Mesodermal cell (in vitro differentiated cells): ENCODE data around the gene MITF.

Experiments
- H3K27ac ChIP-seq: 2 replicates; pipeline ENCODE4 v1.7.0; 2013; ENCODE audit warnings: mild to moderate bottlenecking, low read depth, low read length, moderate library complexity; ENCODE audit not compliant: severe bottlenecking
- H3K36me3 ChIP-seq: 2 replicates; pipeline ENCODE4 v1.7.1; 2013; ENCODE audit warnings: mild to moderate bottlenecking, low read length, moderate library complexity; ENCODE audit not compliant: control insufficient read depth, insufficient read depth
- H3K4me1 ChIP-seq: one replicate; pipeline ENCODE4 v1.7.1; 2013; ENCODE audit warnings: mild to moderate bottlenecking, low read length; ENCODE audit not compliant: insufficient read depth, control insufficient read depth, poor library complexity, severe bottlenecking
- H3K4me3 ChIP-seq: 2 replicates; pipeline ENCODE4 v1.7.0; 2013; ENCODE audit warnings: low read length, control low read depth, mild to moderate bottlenecking; ENCODE audit not compliant: insufficient read depth, poor library complexity, severe bottlenecking; ENCODE audit errors: extremely low read depth
- H3K9me3 ChIP-seq: 2 replicates; pipeline ENCODE4 v1.7.1; 2013; ENCODE audit warnings: mild to moderate bottlenecking, low read length, moderate library complexity; ENCODE audit not compliant: control insufficient read depth
- WGBS, 2 experiments: methylation state at CpG; one replicate each; pipeline ENCODE4 v1.1.5; 2013; ENCODE audit warnings: missing lambda C conversion rate in 2 of 2; ENCODE audit not compliant: insufficient coverage in 2 of 2; 5-methylcytosine and 5-hydroxymethylcytosine counted together

MITF gene

DNA sequence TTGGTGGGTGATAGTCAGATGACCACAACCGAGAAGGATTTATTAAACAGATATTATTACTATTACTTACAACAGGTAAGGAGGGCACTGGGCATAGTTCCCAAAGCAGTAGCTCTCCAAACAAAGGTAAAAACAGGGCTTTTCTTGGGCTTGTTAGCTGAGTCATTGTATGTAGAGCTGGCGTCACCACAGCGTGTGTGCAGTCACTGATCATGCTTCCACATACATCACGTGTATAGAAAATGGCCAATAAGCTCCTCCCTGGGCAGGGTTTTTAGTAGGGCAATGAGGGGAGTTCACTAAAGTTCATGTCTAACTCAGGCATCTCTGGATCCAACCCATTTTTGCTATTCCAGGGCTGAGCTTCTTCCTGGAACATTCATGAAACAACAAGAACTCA, 254.5 kb downstream of the MITF start:
- 86 to 90% methylated on average over 2 to 3 of the region's 4 CpGs for WGBS, 2 experiments
- Histone ChIP-seq H3K36me3 (no peaks in the 10 kb centered on the region), H3K4me3 (no peak overlapping the region), H3K27ac (no peak overlapping the region), H3K9me3 (no peaks in the 10 kb centered on the region), H3K4me1 (peaks cover 3% of the 10 kb centered on the region)

DNA sequence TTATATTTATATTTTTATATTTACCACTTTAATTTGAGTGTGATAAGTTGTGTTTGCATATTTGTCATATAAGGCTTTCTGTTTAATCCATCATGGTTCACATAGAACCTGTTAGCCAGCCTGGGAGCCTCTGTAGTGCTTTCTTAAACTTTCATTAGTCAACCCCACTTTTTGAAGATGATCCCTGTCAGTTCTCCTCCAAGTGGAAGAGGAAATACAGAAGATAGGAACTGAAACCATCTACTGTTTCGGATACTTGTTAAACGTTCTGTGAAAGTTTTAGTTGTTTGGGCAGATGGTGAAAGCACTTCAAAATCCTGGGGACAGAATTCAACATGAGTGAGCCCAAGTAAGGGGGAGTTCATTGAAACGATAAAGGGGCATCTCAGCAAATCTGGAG, 255.7 kb downstream of the MITF start:
- Histone ChIP-seq H3K27ac (no peak overlapping the region), H3K4me1 (peaks cover 4% of the 10 kb centered on the region), H3K4me3 (no peak overlapping the region), H3K9me3 (no peaks in the 10 kb centered on the region), H3K36me3 (no peaks in the 10 kb centered on the region)
- WGBS, 2 experiments = 78 to 92% methylated on average over 3 of the region's 3 CpGs

DNA sequence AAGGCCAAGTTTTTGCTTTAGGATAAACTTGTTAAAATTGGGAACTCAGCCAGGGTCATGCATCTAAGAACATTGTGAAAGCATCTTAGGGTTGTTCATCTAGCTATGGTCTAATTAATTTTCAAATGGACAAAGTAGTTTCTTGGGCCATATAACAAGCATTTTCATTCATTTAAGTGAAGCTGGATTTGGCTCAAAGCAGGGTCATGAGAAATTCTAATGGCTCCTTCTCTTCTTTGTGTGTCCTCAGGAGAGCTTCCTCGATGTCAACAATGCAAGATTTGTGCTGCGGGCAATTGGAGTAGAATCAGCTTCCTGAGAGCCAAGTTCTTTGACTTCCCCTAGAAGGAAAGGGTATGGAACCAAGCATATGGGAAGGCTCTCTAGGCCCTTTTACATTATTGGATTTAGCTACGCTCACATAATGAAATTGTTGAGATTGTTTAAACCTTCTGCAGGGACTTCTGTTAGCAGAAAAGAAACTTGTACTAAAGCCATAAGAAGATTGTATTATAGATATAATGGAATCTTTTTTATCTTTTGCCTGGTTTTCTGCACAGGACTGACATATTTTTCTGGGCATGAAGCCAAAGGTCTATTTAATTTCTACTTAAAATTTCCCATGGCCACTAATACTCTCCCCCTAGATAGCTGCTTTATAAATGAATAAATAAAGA, 258.5 kb downstream of the MITF start:
- Histone ChIP-seq H3K4me1 (peaks cover 7% of the 10 kb centered on the region), H3K9me3 (no peaks in the 10 kb centered on the region), H3K27ac (no peak overlapping the region), H3K36me3 (no peaks in the 10 kb centered on the region), H3K4me3 (no peak overlapping the region)
- 60 to 90% methylated on average over 1 to 2 of the region's 3 CpGs for WGBS, 2 experiments

DNA sequence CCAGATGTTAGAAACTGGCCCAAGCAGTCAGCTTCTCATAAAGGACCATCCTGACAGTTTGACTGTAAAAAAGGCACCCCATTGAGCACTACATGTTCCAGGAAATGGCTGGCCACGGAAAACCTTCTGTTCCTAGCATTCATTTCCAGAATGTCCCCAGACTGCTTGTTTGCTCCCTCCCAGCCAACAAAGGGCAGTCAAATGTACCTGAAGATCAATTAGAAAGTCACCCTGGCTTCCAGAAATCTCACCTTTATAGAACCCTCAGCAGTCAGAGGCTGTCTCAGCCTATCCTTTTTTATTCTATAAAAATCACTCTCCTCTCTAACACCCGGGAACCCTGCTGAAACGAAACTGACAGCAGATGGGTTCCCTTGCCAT, 259.5 kb downstream of the MITF start:
- 50 to 67% methylated on average over 3 of the region's 3 CpGs for WGBS, 2 experiments
- H3K4me1 ChIP-seq = peaks cover 7% of the 10 kb centered on the region
- H3K9me3 ChIP-seq = no peaks in the 10 kb centered on the region
- peak overlapping the region; percentile 47 for H3K27ac ChIP-seq
- no peak overlapping the region for H3K4me3 ChIP-seq
- H3K36me3 ChIP-seq = no peaks in the 10 kb centered on the region

DNA sequence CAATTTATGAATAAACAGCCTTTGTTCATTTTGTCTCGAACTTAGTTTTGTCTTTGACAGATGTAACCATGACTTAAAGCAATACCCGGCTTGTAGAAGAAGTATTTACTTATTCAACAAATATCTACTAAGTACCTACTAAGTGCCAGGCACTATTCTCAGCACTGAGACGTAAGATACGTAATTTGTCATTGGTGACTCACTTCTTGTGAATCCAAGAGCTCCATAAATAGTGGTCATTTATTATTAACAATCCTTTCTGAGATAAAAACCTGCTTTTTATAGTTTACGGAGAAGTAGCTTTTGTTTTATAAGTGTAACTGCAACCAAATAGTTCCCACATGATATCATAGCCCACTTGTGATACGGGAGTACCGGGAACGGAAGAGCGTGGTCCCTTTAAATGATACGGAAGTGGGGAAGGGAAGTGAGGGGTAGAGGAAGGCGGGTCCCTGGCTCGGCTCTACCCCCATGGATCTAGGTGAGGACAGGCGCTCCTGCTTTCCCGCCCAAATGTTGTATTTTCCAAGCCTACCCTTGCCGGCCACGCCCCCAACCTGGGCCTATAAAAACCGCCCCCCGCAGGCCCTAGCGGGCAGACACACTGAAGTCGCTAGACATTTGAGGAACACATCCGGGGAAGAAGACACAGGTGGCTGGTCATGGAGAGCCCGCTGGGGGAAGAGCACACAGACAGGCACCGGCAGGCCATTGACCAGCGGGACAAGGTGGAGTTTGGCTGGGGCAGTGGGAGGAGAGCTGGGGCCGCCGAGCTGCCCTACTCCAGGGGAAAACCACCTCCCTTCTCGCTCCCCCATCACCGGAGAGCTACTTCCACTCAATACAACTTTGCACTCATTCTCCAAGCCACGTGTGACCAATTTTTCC, 260.1 kb downstream of the MITF start, which contains the start of gene SAMMSON:
TSS of gene SAMMSON (plus strand) at position 594 of the 888 bp plus-strand sequence.
- Histone ChIP-seq H3K9me3 (no peaks in the 10 kb centered on the region), H3K4me1 (peaks cover 7% of the 10 kb centered on the region), H3K27ac (peak within 1 kb of the TSS; percentile 47), H3K36me3 (no peaks in the 10 kb centered on the region), H3K4me3 (no peak within 1 kb of the TSS)
- WGBS, 2 experiments = 91 to 96% methylated on average over 9 to 23 of the region's 29 CpGs

DNA sequence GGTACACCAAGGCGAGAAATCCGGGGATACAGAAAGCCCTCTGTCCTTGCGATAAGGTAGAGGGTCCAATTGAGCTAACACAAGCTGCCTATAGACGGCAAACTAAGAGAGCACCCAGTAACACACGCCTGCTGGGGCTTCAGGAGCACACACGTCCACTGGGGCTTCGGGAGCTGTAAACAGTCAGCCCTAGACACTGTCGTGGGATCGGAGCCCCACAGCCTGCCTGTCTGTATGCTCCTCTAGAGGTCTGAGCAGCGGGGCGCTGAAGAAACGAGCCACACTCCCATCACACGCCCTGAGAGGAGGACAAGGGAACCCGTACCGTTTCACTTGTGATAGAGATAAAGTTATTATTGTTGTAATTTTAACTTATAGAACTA, 260.8 kb downstream of the MITF start:
- WGBS, 2 experiments = 95 to 96% methylated on average over 9 of the region's 15 CpGs
- H3K36me3 ChIP-seq = no peaks in the 10 kb centered on the region
- no peak overlapping the region for H3K27ac ChIP-seq
- H3K4me3 ChIP-seq = no peak overlapping the region
- no peaks in the 10 kb centered on the region for H3K9me3 ChIP-seq
- peaks cover 7% of the 10 kb centered on the region for H3K4me1 ChIP-seq

DNA sequence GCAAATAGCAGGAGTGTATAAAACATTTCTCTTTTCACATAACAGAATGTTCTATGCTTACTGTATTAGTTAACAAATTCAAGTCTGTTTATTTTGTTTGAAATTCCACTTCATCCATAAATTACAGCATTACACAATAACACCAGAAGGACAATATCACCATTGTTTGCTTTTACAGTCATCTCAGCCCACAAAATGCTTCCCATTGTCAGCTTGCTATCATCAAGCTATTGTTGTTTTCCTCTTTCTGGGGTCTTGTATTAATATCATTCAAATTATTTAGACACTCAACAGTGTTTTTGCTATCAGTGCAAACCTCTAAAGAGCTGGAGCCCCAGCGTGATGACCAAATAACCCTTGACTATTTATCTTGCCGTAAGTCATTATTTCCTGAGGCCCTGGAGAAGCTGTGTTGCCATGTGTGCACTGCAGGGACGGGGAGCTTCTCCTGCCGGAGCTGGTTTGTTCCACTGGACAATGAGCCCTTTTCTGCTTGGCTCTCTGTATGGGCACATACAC, 261.4 kb downstream of the MITF start:
- Histone ChIP-seq H3K4me3 (no peak overlapping the region), H3K4me1 (peaks cover 7% of the 10 kb centered on the region), H3K36me3 (no peaks in the 10 kb centered on the region), H3K9me3 (no peaks in the 10 kb centered on the region), H3K27ac (peak overlapping the region; percentile 46)
- WGBS, 2 experiments = 75 to 87% methylated on average over 3 to 4 of the region's 4 CpGs

DNA sequence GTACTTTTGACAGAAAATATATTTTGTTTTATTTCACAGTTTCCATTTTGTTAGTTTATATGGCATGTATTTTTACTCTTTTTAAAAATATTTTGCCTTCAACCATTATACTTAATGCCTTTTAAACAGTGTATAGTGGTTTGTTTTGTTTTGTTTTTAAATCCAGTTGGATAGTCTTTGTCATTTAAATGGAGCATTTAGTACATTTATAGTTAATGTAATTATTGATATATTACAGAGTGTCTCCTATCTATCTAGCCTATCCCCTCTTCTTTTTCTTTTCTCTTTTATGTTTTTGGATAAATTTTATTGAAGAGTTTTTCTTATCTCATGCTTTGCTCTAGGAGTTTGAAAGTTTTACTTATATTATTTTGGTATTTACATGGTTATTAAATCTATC, 263.9 kb downstream of the MITF start:
- H3K27ac ChIP-seq = no peak overlapping the region
- peaks cover 7% of the 10 kb centered on the region for H3K4me1 ChIP-seq
- H3K36me3 ChIP-seq = no peaks in the 10 kb centered on the region
- H3K4me3 ChIP-seq = no peak overlapping the region
- H3K9me3 ChIP-seq = no peaks in the 10 kb centered on the region

DNA sequence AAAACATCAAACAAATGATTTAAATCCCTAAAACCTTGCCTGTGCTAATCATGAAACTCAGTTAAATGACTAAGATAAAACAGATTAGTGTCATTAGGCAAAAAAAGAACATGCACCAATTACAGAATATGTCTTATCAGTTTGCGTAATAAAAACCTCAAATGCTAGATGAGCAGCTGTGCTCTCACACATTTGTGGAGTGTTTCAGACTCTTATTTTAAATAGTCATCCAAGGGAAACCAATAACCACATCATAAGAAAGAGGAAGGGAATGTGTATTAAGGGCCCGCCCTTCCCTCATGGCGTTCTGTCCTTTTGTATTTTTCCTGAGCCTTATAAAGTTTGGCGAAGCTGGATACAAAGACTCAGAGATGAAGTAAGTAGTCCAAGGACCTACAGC, 266.8 kb downstream of the MITF start:
- 83% methylated on average over 1 of the region's 4 CpGs for WGBS, 2 experiments
- no peaks in the 10 kb centered on the region for H3K36me3 ChIP-seq

DNA sequence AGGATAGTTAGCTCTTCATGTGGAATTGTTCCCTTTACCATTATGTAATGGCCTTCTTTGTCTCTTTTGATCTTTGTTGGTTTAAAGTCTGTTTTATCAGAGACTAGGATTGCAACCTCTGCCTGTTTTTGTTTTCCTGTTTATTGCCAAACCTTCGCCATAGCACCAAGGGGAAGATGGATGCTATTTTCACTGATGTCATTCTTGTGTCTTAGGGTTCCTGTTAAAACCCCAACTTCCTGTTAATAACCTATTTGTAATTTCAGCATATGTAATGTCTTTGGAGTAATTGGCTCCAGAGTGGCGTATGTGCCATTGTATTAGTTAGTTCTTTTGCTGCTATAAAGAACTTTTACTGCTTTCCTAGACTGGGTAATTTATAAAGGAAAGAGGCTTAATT, 271.1 kb downstream of the MITF start:
- H3K9me3 ChIP-seq = no peaks in the 10 kb centered on the region
- H3K4me1 ChIP-seq = no peaks in the 10 kb centered on the region
- H3K4me3 ChIP-seq = no peak overlapping the region
- WGBS, 2 experiments = 100% methylated on average over 1 of the region's 2 CpGs
- H3K36me3 ChIP-seq = no peaks in the 10 kb centered on the region
- H3K27ac ChIP-seq = no peak overlapping the region

More for the DNA sequence above, 266.8 kb downstream of the MITF start:
- Histone ChIP-seq H3K27ac (no peak overlapping the region), H3K4me1 (no peaks in the 10 kb centered on the region), H3K9me3 (no peaks in the 10 kb centered on the region), H3K4me3 (no peak overlapping the region)

DNA sequence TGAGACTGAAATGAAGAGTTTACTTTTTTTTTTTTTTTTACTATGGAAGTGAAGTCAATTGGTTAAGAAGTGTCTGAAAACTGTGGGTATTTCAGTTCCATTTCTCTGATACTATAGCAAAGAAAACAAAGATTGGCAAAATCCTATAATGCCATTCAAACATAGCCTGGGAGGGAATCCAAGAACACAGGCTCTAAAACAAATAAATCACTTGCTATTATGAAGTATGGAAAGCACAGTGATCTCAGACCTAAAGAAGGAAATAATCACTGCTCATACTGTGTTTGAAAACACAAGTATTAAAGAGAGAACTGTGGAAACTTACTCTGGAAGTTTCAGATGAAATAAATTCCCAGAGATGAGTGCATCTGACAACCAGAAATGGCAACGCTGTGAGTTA, 272.3 kb downstream of the MITF start:
- no peaks in the 10 kb centered on the region for H3K9me3 ChIP-seq
- no peak overlapping the region for H3K27ac ChIP-seq
- no peaks in the 10 kb centered on the region for H3K36me3 ChIP-seq
- no peak overlapping the region for H3K4me3 ChIP-seq
- no peaks in the 10 kb centered on the region for H3K4me1 ChIP-seq
- WGBS, 2 experiments = 86% methylated on average over 1 of the region's 1 CpG; no CpG with 5 or more reads in 1 of the 2 experiments
